HepG2 (cell line): ENCODE data around the gene TMEM219. TPM values are rescaled to one million over a fixed set of nuclear protein-coding genes. Genes with fewer than 3 reads are reported as not detected.

Source experiments
- ATAC-seq: fragments of 200-7000 bp; cut with Tn5 transposase; 3 replicates; pipeline ENCODE4 v1.9.1; 2020; ENCODE audit warnings: mild to moderate bottlenecking, moderate library complexity
- BruUV-seq: library from RNA; stranded (reverse); fragments of 400-500 nt; replicated peaks from 2 replicates; lab custom pipeline; 2021; lab: Mats Ljungman, UMichigan
- CTCF ChIA-PET: fragments of 300-600 bp; formaldehyde crosslinking; extraction: SDS; loops from one replicate; lab custom pipeline; 2021; ENCODE audit warnings: low total read pairs, inconsistent platforms, low intra/inter-chr PET ratio; lab: Yijun Ruan, JAX
- POLR2A ChIA-PET: fragments of 350-600 bp; sonication (Branson Sonifier 250); formaldehyde crosslinking; loops from one replicate; lab custom pipeline; 2020; ENCODE audit warnings: antibody characterized with exemption, inconsistent platforms; lab: Yijun Ruan, JAX
- DNase-seq: peaks from one replicate; pipeline ENCODE4 v3.0.0-alpha.2; 2015; ENCODE audit warnings: low spot score
- FAIRE-seq: peaks from 3 replicates; lab custom pipeline; 2011; peaks lifted over from hg19 to GRCh38; lab: Jason Lieb, UNC
- H2AFZ ChIP-seq: one replicate; pipeline ENCODE4 v1.6.1; 2011; ENCODE audit warnings: low read length, inconsistent platforms
- H3K27ac ChIP-seq: fragments of 300-600 bp; 3 replicates; pipeline ENCODE4 v1.8.0; 2011; ENCODE audit warnings: mixed run types, mild to moderate bottlenecking, mixed read lengths, low read length, inconsistent platforms; ENCODE audit not compliant: insufficient read depth; ENCODE audit errors: extremely low read length
- H3K27me3 ChIP-seq, 2 experiments: fragments of 200-600 bp in 1 of 2; 2 replicates in 1 of 2; 3 replicates in 1 of 2; pipeline versions ENCODE4 v1.6.0 to v1.8.0; 2011; ENCODE audit warnings: low read length in 2 of 2, mild to moderate bottlenecking in 2 of 2, moderate library complexity in 2 of 2, inconsistent platforms in 1 of 2; ENCODE audit not compliant: insufficient read depth in 2 of 2, control insufficient read depth in 1 of 2
- H3K36me3 ChIP-seq, 2 experiments: fragments of 200-600 bp in 1 of 2; replicated peaks in 1 of 2; 2 replicates in 1 of 2; 3 replicates in 1 of 2; pipeline versions ENCODE4 v1.5.1 to v1.8.0; 2011; ENCODE audit warnings: low read length in 2 of 2, inconsistent platforms in 1 of 2; ENCODE audit not compliant: insufficient read depth in 2 of 2, control insufficient read depth in 1 of 2
- H3K4me1 ChIP-seq: 2 replicates; pipeline ENCODE4 v1.5.1; 2012; ENCODE audit warnings: low read length, inconsistent platforms; ENCODE audit not compliant: insufficient read depth
- H3K4me2 ChIP-seq: 2 replicates; pipeline ENCODE4 v1.6.0; 2011; ENCODE audit warnings: low read depth, low read length, inconsistent platforms
- H3K4me3 ChIP-seq, 3 experiments: fragments of 200-600 bp in 1 of 3; sonication (generic), shearing (Covaris generic) in 1 of 3; replicated peaks in 1 of 3; 2 replicates each; pipeline ENCODE4 v1.5.1; 2011 to 2016; ENCODE audit warnings: low read length in 3 of 3, inconsistent platforms in 2 of 3, low read depth in 2 of 3, mild to moderate bottlenecking in 2 of 3, control low read depth in 1 of 3, mixed read lengths in 1 of 3; ENCODE audit not compliant: insufficient read depth in 1 of 3
- H3K79me2 ChIP-seq: one replicate; pipeline ENCODE4 v1.6.1; 2011; ENCODE audit warnings: low read length, inconsistent platforms; ENCODE audit not compliant: insufficient read depth
- H3K9ac ChIP-seq: 2 replicates; pipeline ENCODE4 v1.6.0; 2011; ENCODE audit warnings: mild to moderate bottlenecking, low read depth, low read length, inconsistent platforms; ENCODE audit not compliant: insufficient read depth
- H3K9me3 ChIP-seq: 2 replicates; pipeline ENCODE4 v1.5.1; 2012; ENCODE audit warnings: mild to moderate bottlenecking, low read length
- H4K20me1 ChIP-seq: 2 replicates; pipeline ENCODE4 v1.6.0; 2011; ENCODE audit warnings: inconsistent platforms, mild to moderate bottlenecking, low read length, moderate library complexity; ENCODE audit not compliant: insufficient read depth
- GATAD1 ChIP-seq: IDR thresholded peaks from 2 replicates; pipeline ENCODE4 v1.6.1; 2016; ENCODE audit warnings: missing genetic modification reagents, missing compliant biosample characterization
- PAXIP1 ChIP-seq: sonication (generic); formaldehyde crosslinking; conservative IDR thresholded peaks from 2 replicates; pipeline ENCODE4 v1.4.0; 2020; ENCODE audit warnings: mild to moderate bottlenecking, missing genetic modification reagents, moderate library complexity
- PRDM4 ChIP-seq: sonication (generic); formaldehyde crosslinking; IDR thresholded peaks from 2 replicates; pipeline ENCODE4 v1.9.0; 2021; ENCODE audit warnings: missing genetic modification reagents, borderline replicate concordance
- ZNF318 ChIP-seq: sonication (generic); formaldehyde crosslinking; IDR thresholded peaks from 2 replicates; pipeline ENCODE4 v1.4.0; 2020; ENCODE audit warnings: mild to moderate bottlenecking, missing genetic modification reagents
- ZNF746 ChIP-seq: sonication (generic); formaldehyde crosslinking; IDR thresholded peaks from 2 replicates; pipeline ENCODE4 v1.8.0; 2022; ENCODE audit warnings: mild to moderate bottlenecking, missing genetic modification reagents
- WGBS: methylation state at CpG from one replicate; pipeline ENCODE4 v1.1.6; 2017; ENCODE audit warnings: low lambda C conversion rate; 5-methylcytosine and 5-hydroxymethylcytosine counted together
- in situ Hi-C: cut with HindIII; loops from 2 replicates; pipeline ENCODE4 v1.10.0; 2017; ENCODE audit warnings: low pct_unique_long_range_greater_than_20kb; ENCODE audit not compliant: extremely low pct_ligation_motif_present
- intact Hi-C: fragments of 100-400 bp; cut with micrococcal nuclease; formaldehyde crosslinking; loops from one replicate; pipeline ENCODE4 v1.10.0; 2022; ENCODE audit not compliant: unreplicated experiment
- polyA plus RNA-seq, 8 experiments: library from polyadenylated mRNA; depleted of rRNA in 3 of 8; stranded (reverse) in 7 of 8; unstranded in 1 of 8; fragments of >200 nt; fragmentation: Illumina TruSeq in 4 of 8; extraction: Trizol in 4 of 8; gene quantifications; 2 replicates each; pipeline versions ENCODE4 v1.2.1 to v1.2.3, GENCODE V29; 2011 to 2016; ENCODE audit warnings: low read depth in 4 of 8, missing spikeins in 1 of 8, mixed read lengths in 1 of 8; ENCODE audit not compliant: insufficient read depth in 1 of 8
- total RNA-seq, 5 experiments: library from RNA; depleted of rRNA; stranded (reverse); fragments of >200 nt; fragmentation: Illumina TruSeq; extraction: Trizol; gene quantifications; 2 replicates each; pipeline ENCODE4 v1.2.3, GENCODE V29; 2016; ENCODE audit warnings: low read depth in 1 of 5

The TMEM219 gene
- total and polyA plus RNA-seq, 2 of the 13 experiments (the other 11 are each of a cell fraction or from before 2014, with no cell fraction given): 105 to 115 TPM

GRCh38 chr16:29922986-29923501, 38.8 kb upstream of the TMEM219 start (continued):
- no peak for TF ChIP-seq PRDM4 (CRISPR knock-in tag)
- no peak for TF ChIP-seq GATAD1 (CRISPR knock-in tag)
- TF ChIP-seq, all 625 proteins: peak for 0

GRCh38 chr16:29925105-29925756, 36.6 kb upstream of the TMEM219 start:
- peaks cover 2 to 25% of the 10 kb centered on the region in 2 experiments; a peak in 3 of 5 replicates for H3K36me3 ChIP-seq
- POLR2A ChIA-PET: interaction anchor here (0.5 to 4.3 kb wide), 25 partner anchors 9 to 246 kb away, joined by 3 to 68 read pairs (median 5); partner anchors contain the start of genes ASPHD1, CDIPT, PAGR1 and QPRT
- ATAC-seq (peak; percentile 9), FAIRE-seq (no peak), DNase-seq (no peak)
- peaks cover 13% of the 10 kb centered on the region for H3K79me2 ChIP-seq
- CTCF ChIA-PET: no interaction called here
- in situ Hi-C loops (loop anchor here (5.0 kb wide), 1 partner anchor 37 kb away; the partner anchor contains the start of gene TMEM219), intact Hi-C loops (loop anchor here (1.0 to 5.0 kb wide), 2 partner anchors 37 to 96 kb away; partner anchors contain the start of gene TMEM219)
- no peak overlapping the region for H2AFZ ChIP-seq
- H3K27me3 ChIP-seq: no peaks in the 10 kb centered on the region
- no peaks in the 10 kb centered on the region for H3K9me3 ChIP-seq
- peak overlapping the region; percentile 83 for H3K9ac ChIP-seq
- WGBS: 9% methylated on average over 9 of the region's 9 CpGs
- H4K20me1 ChIP-seq: no peaks in the 10 kb centered on the region
- peak overlapping the region; percentile 77 for H3K27ac ChIP-seq
- peak overlapping the region; percentile 98 for H3K4me2 ChIP-seq
- BruUV-seq: TSS peak; percentile 48
- H3K4me1 ChIP-seq: peaks cover 31% of the 10 kb centered on the region
- H3K4me3 ChIP-seq: peak overlapping the region; percentile 80 to 96 (median 87)
- TF ChIP-seq ZNF746 (CRISPR knock-in tag) (no peak), PAXIP1 (CRISPR knock-in tag) (0 out of 2 replicates have a peak, but pooled peaks have one; percentile 6), ZNF318 (0 out of 2 replicates have a peak, but pooled peaks have one; percentile 64)
